T-helper 22 cell (primary cell): ENCODE results near the gene CYFIP1.
A peak's percentile ranks its signal among the peaks of the same experiment; 100 is the strongest.

ENCODE experiments used
- DNase-seq: peaks from one replicate; pipeline ENCODE4 v3.0.0-alpha.2; 2020; ENCODE audit warnings: low read depth

Gene CYFIP1

DNA sequence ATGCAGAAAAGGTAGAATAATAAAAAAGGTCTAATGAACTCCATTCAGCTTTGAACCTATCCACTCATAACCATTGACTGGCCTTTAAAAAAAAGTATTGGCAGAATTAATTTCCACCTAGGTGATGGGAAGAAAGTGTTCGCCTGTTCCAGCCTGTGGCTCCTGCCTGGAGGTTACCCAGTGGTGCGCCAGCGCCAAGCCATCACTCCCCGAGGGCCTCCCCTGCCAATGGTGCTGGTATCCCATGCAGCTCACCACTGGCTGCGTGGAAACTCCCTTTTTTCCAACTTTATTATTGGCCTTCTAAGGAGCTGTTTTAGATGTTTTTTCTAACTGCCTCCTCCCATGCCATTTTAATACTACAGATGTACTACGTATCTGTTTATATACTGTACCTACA, 112.3 kb downstream of the CYFIP1 start:
- no peak for DNase-seq

DNA sequence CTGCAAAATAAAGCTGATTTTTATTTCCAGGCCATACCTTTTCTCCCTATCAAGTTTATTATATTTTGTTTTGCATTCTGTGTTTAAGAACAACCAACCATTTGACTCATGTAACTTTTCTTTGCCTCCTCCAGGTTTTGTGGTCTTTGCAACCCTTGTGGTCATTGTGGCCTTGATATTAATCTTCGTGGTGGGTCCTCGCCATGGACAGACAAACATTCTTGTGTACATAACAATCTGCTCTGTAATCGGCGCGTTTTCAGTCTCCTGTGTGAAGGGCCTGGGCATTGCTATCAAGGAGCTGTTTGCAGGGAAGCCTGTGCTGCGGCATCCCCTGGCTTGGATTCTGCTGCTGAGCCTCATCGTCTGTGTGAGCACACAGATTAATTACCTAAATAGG, 114.1 kb downstream of the CYFIP1 start:
- DNase-seq = no peak

DNA sequence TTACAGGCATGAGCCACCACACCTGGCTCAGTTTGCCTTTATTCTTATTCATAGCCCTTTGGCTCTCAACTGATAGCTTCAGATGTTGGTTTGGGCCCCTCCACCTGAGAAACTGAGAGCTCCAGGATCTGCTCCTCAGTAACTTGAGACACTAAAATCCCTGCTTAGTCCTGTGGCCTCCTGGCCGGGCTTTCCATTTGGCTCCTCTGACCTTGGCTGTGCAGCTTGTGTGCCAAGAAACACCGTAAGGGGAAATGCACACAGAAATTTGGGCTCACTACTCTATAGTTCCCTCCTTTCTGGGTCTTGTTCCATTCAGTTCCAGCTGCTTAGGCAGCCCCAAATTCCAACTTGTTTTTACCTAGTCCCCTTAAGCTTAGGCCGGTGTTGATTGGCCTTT, 116.8 kb downstream of the CYFIP1 start:
- DNase-seq = no peak

DNA sequence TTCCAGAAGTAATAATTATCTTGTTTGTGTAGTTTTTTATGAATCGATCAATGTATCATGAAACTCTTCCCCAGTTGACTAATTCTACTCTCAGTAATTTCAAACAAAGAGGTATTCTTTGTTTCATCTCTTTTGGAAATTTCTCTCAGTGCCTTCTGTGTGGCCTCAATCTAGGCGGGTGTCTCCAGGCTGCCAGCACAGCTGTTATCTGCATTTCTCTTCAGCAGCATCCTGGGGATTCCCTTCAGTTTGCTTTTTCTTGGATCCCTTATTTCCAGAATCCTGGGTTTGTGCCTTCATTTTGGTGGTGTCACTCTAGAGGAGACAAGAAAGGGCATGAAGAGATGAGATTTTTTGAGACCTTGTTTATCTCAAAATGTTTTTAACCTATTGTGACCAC, 119.0 kb downstream of the CYFIP1 start:
- DNase-seq = no peak

DNA sequence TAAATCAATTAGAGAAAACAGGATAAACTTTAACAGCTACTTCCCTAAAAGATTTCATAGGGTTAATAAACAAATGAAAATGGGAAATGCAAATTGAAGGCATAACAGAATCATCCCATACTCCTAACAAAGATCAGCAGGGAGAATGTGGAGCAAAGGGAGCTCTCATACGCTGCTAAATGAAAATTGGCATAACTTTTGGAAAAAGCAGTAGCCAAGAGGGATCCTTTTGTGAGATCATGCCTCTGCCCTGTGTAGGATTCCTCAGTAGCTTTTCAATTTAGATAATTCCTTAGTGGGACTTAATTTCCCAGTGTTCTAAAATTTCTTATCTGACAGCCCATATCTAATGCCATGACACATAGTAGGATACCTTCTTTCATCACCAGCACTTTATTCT, 123.5 kb downstream of the CYFIP1 start:
- DNase-seq = no peak

DNA sequence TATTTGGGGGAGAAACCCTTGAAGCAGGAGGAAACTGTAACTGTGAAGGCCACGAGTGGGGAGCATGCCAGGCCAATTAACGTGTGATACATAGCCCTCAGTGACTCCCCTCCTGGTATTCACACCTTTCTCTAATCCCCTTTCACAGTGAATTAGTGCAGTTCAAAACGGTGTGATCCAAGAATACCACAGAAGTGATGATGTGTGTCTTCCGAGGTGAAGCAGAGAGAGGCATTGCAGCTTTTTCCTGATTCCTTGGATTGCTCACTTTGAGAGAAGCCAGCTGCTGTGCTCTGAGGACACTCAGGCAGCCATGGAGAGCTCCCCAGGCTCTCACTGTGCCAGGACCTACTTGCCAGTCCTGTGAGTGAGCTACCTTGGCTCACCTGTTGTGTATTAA, 124.4 kb downstream of the CYFIP1 start:
- DNase-seq = no peak

DNA sequence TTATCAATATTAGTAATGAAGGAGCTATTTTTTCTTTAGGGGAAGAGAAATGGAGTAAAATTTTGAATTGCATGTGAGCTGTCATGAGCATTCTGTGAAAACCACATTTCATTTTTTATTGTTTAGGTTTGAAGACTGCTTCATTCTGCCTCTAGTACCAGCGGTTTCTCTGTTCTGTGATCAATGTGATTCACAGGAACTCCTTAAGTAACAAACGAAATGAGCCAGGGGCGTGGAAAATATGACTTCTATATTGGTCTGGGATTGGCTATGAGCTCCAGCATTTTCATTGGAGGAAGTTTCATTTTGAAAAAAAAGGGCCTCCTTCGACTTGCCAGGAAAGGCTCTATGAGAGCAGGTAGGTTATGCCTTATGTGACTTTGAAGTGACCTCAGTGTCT, 128.7 kb downstream of the CYFIP1 start:
- DNase-seq = no peak

DNA sequence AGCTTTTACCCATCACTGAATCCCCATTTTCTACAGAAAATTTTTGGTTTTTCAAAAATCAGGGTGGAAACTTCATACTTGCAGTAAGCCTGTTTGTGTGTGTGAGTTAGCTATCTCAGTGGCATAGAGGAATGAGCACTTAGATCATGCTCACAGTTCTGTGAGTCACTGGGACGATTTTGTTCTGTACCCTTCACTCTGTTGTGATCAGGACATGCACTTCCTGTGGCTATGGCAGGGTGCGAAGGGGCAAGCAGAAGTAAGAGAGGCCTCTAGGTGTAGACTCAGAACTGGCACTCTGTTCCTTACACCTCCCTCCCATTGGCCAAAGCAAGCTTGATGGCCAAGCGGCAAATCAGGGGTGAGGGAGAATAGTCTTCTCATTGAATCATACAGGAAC, 130.1 kb downstream of the CYFIP1 start:
- no peak for DNase-seq

DNA sequence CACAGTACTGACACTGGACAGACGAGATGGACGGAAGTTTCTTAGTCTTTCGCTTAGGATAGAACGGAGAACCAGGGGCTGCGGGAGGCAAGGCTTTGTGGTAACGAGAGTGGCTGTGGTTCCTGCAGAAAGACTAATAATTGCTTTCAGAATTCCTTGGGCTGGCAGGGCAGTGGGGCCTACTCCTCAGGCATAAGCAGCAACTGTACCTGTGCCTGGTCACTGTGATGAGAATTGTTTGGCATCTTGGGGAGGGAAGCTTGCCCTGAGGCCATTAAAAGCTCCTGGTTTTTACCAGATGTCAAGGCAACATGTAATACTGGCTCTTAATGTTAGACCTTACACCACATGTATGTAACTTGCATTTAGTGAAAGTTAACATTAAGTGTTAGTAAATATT, 134.1 kb downstream of the CYFIP1 start:
- no peak for DNase-seq

DNA sequence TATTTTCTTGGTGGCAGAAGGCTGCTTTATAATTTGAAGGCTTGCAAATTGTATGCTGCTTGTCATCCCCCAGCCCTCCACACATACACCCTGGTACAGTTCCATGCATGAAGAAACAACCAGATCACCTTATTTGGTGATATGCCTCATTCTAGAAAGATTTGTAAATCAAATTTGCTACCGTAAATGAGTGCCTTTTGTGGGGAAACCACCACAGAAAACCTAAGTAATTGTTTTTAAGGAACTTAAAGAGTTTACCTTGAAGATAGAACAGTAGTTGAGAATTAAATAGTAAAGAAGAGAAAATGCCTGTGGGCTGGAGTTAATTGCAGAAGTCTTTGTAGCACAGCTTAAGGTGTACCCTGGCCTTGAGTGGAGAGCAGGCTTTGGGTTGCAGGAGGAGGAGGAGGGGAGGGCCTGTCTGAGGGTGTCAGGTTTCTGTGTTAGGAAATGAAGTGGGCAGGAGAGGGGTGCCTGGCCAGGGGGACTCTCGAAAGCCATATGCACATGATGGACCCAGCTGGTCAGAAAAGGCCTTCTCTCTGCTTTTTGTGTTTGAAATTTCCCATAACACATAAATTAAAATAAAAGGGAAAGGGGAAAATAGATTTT, 134.8 kb downstream of the CYFIP1 start:
- no peak for DNase-seq

DNA sequence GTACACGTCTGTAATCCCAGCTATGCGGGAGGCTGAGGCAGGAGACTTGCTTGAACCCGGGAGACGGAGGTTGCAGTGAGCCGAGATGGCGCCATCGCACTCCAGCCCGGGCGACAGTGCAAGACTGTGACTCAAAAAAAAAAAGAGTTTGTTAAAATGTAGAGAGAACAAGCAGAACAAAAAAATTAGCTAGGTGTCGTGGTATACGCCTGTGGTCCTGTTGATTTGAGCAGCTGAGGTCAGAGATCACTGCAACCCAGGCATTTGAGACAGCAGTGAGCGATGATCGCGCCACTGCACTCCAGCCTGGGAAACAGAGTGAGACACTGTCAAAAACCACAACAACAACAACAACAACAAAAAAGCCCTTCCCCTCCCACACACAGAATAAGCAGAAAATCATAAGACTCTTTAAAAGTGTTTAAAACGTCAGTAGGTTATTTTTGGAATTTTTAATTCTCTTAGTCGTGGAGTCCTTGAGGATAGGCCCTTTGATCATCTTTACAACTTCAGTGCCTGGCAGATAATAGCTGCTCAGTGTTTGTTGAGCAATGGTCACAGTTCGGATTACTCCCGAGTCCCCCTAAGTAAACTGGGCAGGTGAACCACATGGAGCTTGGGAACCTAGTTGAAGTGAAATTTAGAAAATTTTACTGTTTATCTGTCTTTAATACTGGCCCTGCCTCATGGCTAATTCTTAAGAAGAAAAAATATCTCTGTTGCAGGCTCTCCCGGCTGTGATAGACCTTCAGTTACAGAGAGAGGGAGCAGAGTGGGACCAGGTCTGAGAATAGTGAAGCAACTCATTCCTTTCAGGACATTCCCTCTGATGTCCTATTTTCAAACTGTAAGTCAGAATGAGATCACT, 135.5 kb downstream of the CYFIP1 start:
- no peak for DNase-seq

DNA sequence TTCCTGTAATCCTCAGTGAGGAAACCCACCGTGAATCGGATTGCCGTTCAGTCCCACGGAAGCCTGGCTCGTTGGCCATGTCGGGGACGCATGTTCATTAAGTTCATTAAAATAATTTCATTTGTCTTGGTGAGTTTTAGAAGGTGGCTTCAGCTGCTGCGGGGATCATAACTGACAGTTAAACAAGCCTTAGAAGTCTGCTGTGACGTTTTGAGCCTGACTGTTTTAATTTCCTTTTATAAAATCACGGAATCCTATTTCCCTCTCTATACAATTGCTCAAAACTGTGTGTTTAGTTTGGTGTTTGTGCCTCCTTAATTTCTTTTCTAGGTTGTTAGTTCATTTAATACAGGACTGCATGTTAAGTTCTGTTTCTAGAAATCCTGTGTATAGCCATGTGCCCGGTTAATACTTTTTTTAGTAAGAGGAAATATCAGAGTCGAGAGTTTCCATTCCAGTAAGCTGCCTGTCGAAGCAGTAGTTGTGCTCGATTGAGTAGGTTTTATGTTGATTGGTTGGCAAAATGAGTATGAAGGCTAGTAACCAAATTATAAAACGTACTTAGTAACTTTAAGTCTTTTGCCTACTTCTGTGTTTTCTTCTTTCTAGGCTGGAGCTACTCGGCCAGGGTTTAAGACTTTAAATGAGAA, 141.0 kb downstream of the CYFIP1 start:
- DNase-seq = no peak

DNA sequence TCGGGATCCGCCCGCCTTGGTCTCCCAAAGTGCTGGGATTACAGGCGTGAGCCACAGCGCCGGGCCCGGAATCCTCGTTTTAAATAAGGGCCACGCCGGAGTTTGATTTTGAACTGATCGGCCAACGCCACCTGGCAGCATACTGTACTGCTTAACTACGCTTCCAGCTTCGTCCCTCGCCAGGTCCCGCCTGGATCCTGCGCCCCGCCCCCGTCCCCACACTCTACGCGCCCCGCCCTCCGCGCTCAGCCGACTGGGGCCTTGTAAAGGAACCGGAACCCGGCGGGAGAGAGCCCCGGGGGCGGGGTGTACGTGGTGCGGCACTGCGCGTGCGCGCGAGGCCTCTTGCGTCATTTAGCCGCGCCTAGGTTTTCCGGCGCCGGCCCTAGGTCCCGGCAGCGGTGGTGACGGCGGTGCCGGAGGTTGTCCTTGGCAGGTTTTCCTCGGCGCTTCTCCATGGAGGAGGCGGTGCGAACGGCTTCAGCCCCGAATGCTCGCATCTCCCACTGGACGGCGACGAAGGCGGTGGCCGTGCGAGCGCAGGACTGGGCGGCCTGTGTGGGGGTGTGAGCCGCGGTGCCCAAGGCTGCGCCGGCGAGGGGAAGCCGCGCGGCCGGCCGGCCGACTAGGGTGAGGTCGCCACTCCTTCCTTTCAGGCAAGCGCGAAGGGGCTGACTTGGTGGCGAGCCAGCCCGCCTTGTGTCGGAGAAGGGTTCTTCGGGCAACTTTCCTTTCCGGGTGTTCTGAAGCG, 141.7 kb downstream of the CYFIP1 start, which contains the start of gene NIPA2:
TSS of gene NIPA2 (plus strand) at position 375 of the 751 bp plus-strand sequence. CDS start 13,066 bp downstream, outside the sequence.
- DNase-seq = peak; percentile 96

DNA sequence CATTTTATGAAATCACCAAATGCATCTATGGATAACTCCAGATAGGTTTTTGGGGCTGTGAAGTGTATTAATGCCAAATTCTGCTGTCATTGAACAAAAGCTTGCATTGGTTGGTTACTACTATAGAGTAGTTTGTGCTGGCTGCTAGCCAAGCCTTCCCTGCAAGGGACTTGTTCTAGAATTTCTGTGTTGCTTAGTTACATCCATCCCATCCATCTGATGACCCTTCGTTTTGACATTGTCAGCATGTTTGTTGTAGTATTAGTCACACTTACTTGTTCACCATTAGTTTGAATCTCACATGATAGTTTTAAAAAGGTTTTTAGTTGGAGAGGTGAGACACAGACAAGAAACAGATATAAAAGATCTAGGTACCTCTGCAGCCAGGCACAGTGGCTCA, 148.7 kb downstream of the CYFIP1 start:
- DNase-seq = no peak

DNA sequence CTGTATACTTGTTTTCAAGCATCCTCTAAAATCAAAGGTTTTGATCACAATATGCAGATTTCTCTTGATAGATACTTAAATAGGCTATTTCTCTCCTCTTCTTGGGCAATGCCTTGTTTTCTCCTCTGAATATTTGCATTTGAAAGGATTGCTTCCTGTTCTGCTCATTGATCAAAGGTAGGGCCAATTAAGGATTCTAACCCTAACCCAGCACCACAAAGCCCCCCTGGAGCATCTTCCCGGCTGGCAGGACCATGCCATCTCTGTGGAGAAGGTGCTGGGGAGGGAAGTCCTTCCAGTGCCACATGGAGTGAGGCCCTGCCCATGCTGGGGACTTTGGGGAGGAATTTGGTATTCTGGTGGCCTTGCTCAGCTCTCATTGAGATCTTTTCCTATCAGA, 153.0 kb downstream of the CYFIP1 start:
- DNase-seq = no peak

DNA sequence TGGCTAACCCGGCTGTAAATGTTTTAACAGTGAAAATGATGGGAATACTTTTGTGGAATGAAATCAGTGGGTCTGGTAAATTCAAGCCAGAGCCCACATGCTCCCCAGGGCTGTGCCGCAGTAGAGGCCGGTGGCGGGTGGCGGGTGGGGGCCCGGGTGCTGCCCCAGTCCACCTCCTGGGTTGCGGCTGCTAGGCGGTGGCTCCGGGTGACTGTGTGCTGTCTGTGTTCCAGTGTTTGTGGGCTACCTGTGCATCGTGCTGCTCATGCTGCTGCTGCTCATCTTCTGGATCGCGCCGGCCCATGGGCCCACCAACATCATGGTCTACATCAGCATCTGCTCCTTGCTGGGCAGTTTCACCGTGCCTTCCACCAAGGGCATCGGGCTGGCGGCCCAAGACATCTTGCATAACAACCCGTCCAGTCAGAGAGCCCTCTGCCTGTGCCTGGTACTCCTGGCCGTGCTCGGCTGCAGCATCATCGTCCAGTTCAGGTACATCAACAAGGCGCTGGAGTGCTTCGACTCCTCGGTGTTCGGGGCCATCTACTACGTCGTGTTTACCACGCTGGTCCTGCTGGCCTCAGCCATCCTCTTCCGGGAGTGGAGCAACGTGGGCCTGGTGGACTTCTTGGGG, 156.6 kb downstream of the CYFIP1 start:
- no peak for DNase-seq

DNA sequence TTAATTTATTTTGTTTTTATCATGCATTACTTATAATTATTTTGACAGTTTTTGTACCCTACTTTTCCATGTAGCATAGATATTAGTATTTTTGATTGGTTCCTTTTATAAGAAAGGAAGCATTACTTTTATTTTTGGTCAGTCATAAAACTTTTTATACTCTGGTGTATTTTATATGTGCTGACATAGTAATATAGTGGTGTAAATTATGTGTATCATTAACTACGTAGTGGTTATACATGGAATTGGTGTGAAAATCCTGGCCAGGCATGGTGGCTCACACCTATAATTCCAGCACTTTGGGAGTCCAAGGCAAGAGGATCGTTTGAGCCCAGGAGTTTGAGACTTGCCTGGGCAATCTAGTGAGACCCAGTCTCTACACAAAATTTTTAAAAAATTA, 160.5 kb downstream of the CYFIP1 start:
- DNase-seq = no peak
